Common myeloid progenitor, CD34-positive (primary cell): ENCODE results near the gene ZNF436.
A peak's percentile ranks its signal among the peaks of the same experiment; 100 is the strongest.

Source experiments
- CTCF ChIA-PET: fragments of 350-600 bp; sonication (Branson Sonifier 250); formaldehyde crosslinking; loops from one replicate; lab custom pipeline; 2021; ENCODE audit warnings: antibody characterized with exemption; lab: Charles Lee
- POLR2A ChIA-PET: fragments of 350-600 bp; sonication (Branson Sonifier 250); formaldehyde crosslinking; loops from one replicate; lab custom pipeline; 2021; ENCODE audit warnings: antibody characterized with exemption; lab: Charles Lee
- DNase-seq, 3 donors: peaks; one replicate each; pipeline versions ENCODE4 v3.0.0 to v3.0.0-alpha.2; 2013
- H3K27ac ChIP-seq, 2 experiments: 1 replicate in 1 of 2; 2 replicates in 1 of 2; pipeline ENCODE4 v1.7.0; 2013; ENCODE audit warnings: inconsistent platforms in 2 of 2, low read length in 2 of 2, mild to moderate bottlenecking in 2 of 2, low read depth in 1 of 2, moderate library complexity in 1 of 2; ENCODE audit not compliant: severe bottlenecking in 2 of 2, insufficient read depth in 1 of 2, poor library complexity in 1 of 2
- H3K27me3 ChIP-seq, 5 experiments: replicated peaks in 2 of 5; 1 replicate in 3 of 5; 2 replicates in 2 of 5; pipeline versions ENCODE4 v1.6.1 to v1.7.0; 2013; ENCODE audit warnings: low read length in 4 of 5, mild to moderate bottlenecking in 2 of 5, moderate library complexity in 2 of 5, inconsistent platforms in 1 of 5; ENCODE audit not compliant: insufficient read depth in 5 of 5, control insufficient read depth in 4 of 5
- H3K36me3 ChIP-seq, 4 experiments: 1 replicate in 2 of 4; 2 replicates in 2 of 4; pipeline versions ENCODE4 v1.6.1 to v1.7.0; 2013; ENCODE audit warnings: low read length in 3 of 4, control low read depth in 1 of 4, mild to moderate bottlenecking in 1 of 4; ENCODE audit not compliant: control insufficient read depth in 4 of 4, insufficient read depth in 4 of 4
- H3K4me1 ChIP-seq, 4 experiments: 1 replicate in 3 of 4; 2 replicates in 1 of 4; pipeline versions ENCODE4 v1.6.1 to v1.7.1; 2013; ENCODE audit warnings: low read length in 3 of 4, mild to moderate bottlenecking in 3 of 4, control low read depth in 1 of 4, inconsistent platforms in 1 of 4, moderate library complexity in 1 of 4; ENCODE audit not compliant: control insufficient read depth in 4 of 4, insufficient read depth in 4 of 4; ENCODE audit errors: control extremely low read depth in 1 of 4
- H3K4me3 ChIP-seq, 7 experiments: 1 replicate in 4 of 7; 2 replicates in 3 of 7; pipeline versions ENCODE4 v1.5.1 to v1.7.0; 2013; ENCODE audit warnings: mild to moderate bottlenecking in 7 of 7, low read length in 6 of 7, moderate library complexity in 6 of 7, inconsistent platforms in 2 of 7, low read depth in 2 of 7, control low read depth in 1 of 7; ENCODE audit not compliant: insufficient read depth in 4 of 7, control insufficient read depth in 1 of 7; ENCODE audit errors: extremely low read depth in 1 of 7
- H3K9me3 ChIP-seq, 5 experiments: 1 replicate in 4 of 5; 2 replicates in 1 of 5; pipeline versions ENCODE4 v1.6.1 to v1.7.1; 2013; ENCODE audit warnings: low read length in 4 of 5, mild to moderate bottlenecking in 2 of 5, inconsistent platforms in 1 of 5, low read depth in 1 of 5, moderate library complexity in 1 of 5; ENCODE audit not compliant: control insufficient read depth in 4 of 5, insufficient read depth in 2 of 5; ENCODE audit errors: control extremely low read depth in 1 of 5
- WGBS: methylation state at CpG from one replicate; pipeline ENCODE4 v1.1.5; 2013; ENCODE audit not compliant: insufficient coverage; 5-methylcytosine and 5-hydroxymethylcytosine counted together

The ZNF436 gene

GRCh38 chr1:23394181-23394580 is 24.5 kb upstream of the ZNF436 start:
- DNase-seq: no peak

DNA sequence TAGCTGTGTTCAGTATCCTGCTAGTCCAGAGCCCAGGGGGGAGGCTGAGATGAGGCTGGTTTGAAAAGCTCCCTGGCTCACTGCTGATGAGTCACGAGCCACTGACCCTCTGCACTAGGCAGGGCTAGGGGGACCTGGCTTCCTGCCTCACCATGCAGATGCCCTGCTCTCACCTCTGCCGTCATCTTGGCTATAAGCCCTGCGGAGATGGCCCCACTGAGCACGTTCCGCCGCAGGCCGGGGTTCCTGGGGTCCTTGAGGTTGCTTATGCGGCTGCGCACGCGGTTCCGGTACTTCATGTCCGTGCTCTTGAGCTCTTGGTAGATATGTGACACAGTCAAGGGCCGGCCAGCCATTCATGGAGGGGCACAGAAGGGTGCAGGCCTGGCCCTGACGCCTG is 24.1 kb upstream of the ZNF436 start:
- ChIA-PET CTCF (interaction anchor here (1.1 kb wide), 1 partner anchor 10 kb away, joined by 7 read pairs; no protein-coding TSS in a partner anchor), POLR2A (no interaction called here)
- WGBS: 98% methylated on average over 15 of the region's 15 CpGs
- Histone ChIP-seq H3K36me3 (no peaks in the 10 kb centered on the region), H3K27ac (no peak overlapping the region), H3K4me1 (peaks cover 0 to 7% (median 5%) of the 10 kb centered on the region in 4 experiments), H3K4me3 (no peak overlapping the region), H3K9me3 (no peaks in the 10 kb centered on the region), H3K27me3 (no peaks in the 10 kb centered on the region)
- no peak for DNase-seq

More at GRCh38 chr1:23394181-23394580, 24.5 kb upstream of the ZNF436 start:
- peaks cover 0 to 7% (median 5%) of the 10 kb centered on the region in 4 experiments for H3K4me1 ChIP-seq
- H3K27ac ChIP-seq: no peak overlapping the region
- 88% methylated on average over 3 of the region's 4 CpGs for WGBS
- no peak overlapping the region for H3K4me3 ChIP-seq
- H3K36me3 ChIP-seq: no peaks in the 10 kb centered on the region
- ChIA-PET POLR2A (no interaction called here), CTCF (interaction anchor here (0.8 to 1.1 kb wide), 2 partner anchors 9 kb away, joined by 4 to 7 read pairs; no protein-coding TSS in a partner anchor)
- no peaks in the 10 kb centered on the region for H3K9me3 ChIP-seq
- no peaks in the 10 kb centered on the region for H3K27me3 ChIP-seq

GRCh38 chr1:23392125-23392855 is 22.7 kb upstream of the ZNF436 start:
- peak in 1 of 3 donors; percentile 28 for DNase-seq
- H3K27me3 ChIP-seq: no peaks in the 10 kb centered on the region
- peaks cover 0 to 7% (median 5%) of the 10 kb centered on the region in 4 experiments for H3K4me1 ChIP-seq
- no peaks in the 10 kb centered on the region for H3K9me3 ChIP-seq
- H3K27ac ChIP-seq: no peak overlapping the region
- WGBS: 59% methylated on average over 1 of the region's 2 CpGs
- no peak overlapping the region for H3K4me3 ChIP-seq
- ChIA-PET CTCF (interaction anchor here (0.7 to 1.5 kb wide), 2 partner anchors 10 to 12 kb away, joined by 3 read pairs; no protein-coding TSS in a partner anchor), POLR2A (no interaction called here)
- no peaks in the 10 kb centered on the region for H3K36me3 ChIP-seq

GRCh38 chr1:23389837-23390321 is 20.2 kb upstream of the ZNF436 start:
- peak in 2 of 3 donors; percentile 47 to 58 for DNase-seq
- ChIA-PET POLR2A (interaction anchor here (0.6 kb wide), 1 partner anchor 8 kb away, joined by 3 read pairs; no protein-coding TSS in a partner anchor), CTCF (interaction anchor here (0.6 to 3.2 kb wide), 5 partner anchors 14 to 108 kb away, joined by 3 to 18 read pairs (median 4); partner anchors contain the start of gene HNRNPR)
- H3K9me3 ChIP-seq: no peaks in the 10 kb centered on the region
- peaks cover 0 to 7% (median 5%) of the 10 kb centered on the region in 4 experiments for H3K4me1 ChIP-seq
- no peak overlapping the region for H3K4me3 ChIP-seq
- no peak overlapping the region for H3K27ac ChIP-seq
- no peaks in the 10 kb centered on the region for H3K27me3 ChIP-seq
- H3K36me3 ChIP-seq: no peaks in the 10 kb centered on the region
- WGBS: 59% methylated on average over 8 of the region's 9 CpGs

GRCh38 chr1:23387494-23387893 is 17.9 kb upstream of the ZNF436 start:
- CTCF ChIA-PET: interaction anchor here (3.2 kb wide), 1 partner anchor 16 kb away, joined by 18 read pairs; no protein-coding TSS in a partner anchor
- peaks cover 0 to 7% (median 5%) of the 10 kb centered on the region in 4 experiments for H3K4me1 ChIP-seq
- H3K4me3 ChIP-seq: no peak overlapping the region
- no peaks in the 10 kb centered on the region for H3K27me3 ChIP-seq
- H3K9me3 ChIP-seq: no peaks in the 10 kb centered on the region
- DNase-seq: no peak
- 100% methylated on average over 7 of the region's 8 CpGs for WGBS
- POLR2A ChIA-PET: no interaction called here
- no peaks in the 10 kb centered on the region for H3K36me3 ChIP-seq
- H3K27ac ChIP-seq: no peak overlapping the region

DNA sequence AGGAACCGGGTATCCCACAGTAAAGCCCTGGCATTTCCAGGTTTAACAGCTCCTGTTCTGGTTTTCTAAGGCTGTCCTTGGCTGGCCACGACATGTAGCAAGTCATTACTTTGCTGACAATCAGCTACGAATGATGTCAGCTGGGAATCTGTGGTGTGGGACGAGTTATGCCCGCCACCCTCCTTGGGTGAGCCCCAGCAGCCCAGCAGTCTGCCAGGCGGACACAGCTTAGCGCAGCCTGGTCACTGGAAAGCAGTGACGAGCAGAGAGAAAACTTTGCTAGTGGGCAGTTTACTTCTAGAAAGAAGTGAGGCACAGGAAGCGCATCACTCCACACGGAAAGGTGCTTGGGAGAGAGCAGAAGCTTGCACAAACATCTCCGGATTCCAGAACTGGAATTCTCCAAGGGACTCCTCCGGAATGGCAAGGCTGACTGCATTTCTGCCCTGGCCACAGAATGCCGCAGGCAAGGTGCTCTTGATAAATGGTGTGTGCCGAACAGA is 15.5 kb upstream of the ZNF436 start:
- POLR2A ChIA-PET: interaction anchor here (0.7 kb wide), 1 partner anchor 15 kb away, joined by 3 read pairs; the partner anchor contains the start of gene ZNF436
- H3K4me1 ChIP-seq: peaks cover 0 to 14% (median 6%) of the 10 kb centered on the region in 4 experiments
- H3K27ac ChIP-seq: no peak overlapping the region
- no peaks in the 10 kb centered on the region for H3K9me3 ChIP-seq
- no peak overlapping the region for H3K4me3 ChIP-seq
- no peaks in the 10 kb centered on the region for H3K27me3 ChIP-seq
- no peak for DNase-seq
- no peaks in the 10 kb centered on the region for H3K36me3 ChIP-seq
- CTCF ChIA-PET: interaction anchor here (1.2 to 1.8 kb wide), 2 partner anchors 9 to 19 kb away, joined by 4 read pairs; no protein-coding TSS in a partner anchor
- 98% methylated on average over 14 of the region's 14 CpGs for WGBS
